HG03045 (cell line): ENCODE measurements around the gene SYT7.

Experiments used
- ATAC-seq: cut with Tn5 transposase; IDR thresholded peaks from one replicate; pipeline ENCODE4 v1.9.1; 2021; ENCODE audit warnings: mild to moderate bottlenecking, moderate library complexity; ENCODE audit not compliant: unreplicated experiment

Gene SYT7

DNA sequence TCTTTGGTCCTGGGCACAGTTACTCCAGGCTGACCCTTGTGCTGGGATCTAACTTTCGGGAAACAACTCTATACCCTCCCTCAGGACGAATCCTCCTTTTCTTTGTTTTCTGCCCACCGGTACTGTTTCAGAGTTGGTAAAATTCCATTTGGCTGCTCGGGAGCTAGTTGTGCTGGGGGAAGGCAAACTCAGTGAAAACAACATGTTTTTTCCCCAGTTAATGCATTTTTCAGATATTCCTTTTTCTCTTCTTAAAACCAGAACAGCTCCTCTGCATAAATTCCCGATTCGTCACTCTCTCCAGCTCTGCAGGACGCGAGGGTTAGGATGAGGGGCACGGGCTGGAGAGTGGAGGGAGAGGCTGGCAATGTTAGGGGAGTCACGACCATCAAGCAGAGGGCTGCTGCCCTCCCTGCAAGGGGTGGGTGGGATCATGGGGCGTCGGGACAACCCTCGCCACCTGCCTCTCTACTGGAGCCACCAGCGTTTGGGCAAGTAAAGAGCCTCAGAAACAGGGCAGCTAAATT lies 41.0 kb downstream of the SYT7 start:
- ATAC-seq: no peak

DNA sequence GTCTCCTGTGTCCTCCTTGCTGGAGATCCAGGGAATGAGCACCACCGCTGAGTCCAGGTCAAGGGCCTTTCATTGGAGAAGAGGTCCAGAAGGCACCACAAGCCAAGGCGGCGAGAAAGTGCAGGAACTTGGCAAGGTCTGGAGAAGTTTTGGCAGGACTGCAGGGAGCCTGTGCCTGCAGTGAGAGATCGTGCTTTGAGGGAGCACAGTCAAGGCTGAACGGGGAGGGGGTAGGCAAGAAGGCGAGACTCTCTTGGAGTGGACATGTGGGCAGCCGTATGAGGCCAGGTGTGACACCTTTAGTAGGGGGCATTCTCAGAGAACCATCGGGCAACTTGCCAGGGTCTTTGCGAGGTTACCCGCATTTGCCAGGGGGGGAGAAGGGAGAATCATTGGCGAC lies 41.9 kb downstream of the SYT7 start:
- no peak for ATAC-seq

GRCh38 chr11:61538636-61538961 lies 42.3 kb downstream of the SYT7 start:
- ATAC-seq: no peak

- no peak for ATAC-seq
Measured at GRCh38 chr11:61537326-61537725, 43.5 kb downstream of the SYT7 start.

GRCh38 chr11:61536676-61537270 lies 44.1 kb downstream of the SYT7 start:
- no peak for ATAC-seq

DNA sequence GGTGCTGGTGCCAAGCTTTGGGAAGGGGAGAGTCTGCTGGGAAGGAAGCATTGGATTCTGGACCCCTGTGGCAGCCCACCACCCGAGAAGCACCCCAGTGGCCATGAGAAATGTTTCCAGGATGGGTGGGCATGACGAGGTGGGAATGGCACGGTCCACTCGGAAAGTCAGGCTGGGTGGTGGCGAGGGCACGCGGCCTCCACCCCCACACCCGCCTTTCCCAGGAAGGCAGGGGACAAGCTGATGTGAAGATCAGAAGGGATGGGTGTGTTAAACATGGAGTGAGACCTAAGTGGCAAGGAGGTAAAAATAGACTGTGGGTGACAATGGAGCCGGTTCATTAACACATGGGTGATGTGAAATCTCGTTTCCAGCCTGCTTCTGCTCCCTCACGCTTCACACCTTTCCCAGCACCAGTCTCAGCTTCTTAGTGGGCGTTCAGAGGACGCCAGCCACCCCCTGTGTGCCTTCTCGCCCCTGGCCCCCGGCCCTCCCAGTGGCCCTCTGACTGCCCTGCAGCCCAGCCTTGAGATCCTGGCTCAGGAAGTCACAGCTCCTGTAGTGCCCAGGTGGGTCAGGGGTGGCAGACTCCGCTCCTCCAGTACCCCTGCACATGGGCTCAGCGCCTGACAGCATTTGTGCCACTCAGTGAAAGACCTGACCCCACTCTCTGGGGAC lies 44.7 kb downstream of the SYT7 start:
- ATAC-seq: no peak

DNA sequence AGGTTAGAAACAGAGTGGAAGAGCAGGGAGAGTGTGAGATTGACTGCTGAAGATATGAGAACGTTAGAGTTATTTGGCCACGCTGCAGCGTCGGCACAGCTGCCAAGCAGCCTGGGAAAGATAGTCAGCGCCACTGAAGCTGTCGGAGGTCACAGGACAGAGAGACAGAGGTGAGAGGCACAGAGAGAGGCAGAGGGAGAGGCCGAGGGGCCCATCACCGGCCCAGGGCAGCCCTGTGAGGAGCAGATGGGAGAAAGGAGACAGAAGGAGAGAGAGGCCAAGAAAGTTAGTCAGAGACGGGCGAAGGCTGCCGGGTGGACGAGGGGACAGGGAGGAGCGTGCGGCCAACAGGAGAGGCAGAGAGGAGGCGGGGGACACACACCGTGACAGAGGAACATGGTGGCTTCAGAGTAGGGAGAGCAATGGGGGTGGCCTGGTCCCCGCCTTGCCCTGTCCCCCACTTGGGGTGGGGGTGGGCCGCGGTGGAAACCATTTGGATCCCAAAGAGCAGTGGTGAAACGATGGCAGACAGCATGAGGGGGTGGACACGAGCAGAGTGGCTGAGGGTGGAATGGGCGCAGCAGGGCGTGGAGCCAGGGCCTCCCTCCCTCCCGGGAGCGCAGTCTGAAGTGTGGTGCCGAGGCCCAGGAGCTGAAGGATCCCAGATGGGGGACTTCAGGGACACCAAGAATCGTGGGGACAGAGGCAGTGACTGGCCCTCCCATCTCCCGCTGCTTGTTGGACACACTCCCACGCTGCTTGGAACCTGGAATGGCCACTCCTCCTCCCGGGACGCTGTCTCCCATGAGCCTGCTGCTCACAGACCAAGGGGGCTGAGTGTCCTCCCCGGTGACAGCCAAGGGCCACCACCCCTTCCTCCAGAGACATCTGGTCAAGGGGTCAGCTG lies 45.7 kb downstream of the SYT7 start:
- no peak for ATAC-seq

- no peak for ATAC-seq
Measured at GRCh38 chr11:61534025-61534932, 46.6 kb downstream of the SYT7 start.

DNA sequence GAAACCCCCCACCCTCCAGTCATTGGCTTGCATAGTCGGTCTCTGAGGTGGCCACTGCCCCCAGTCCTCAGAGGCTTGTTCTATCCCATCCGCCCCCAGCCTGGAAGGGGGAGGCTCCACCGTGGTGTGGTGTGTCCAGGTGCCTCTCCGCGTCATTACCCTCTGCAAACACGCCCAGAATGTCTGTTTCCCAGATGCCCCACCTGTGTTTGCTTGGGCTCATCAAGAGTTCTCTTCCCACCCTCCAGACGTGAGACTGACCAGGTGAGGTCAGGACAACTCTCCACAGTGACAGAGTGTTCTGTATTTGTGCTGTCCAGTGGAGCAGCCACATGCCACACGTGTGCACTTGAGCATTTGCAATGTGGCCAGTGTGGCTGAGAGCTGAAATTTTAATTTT lies 47.5 kb downstream of the SYT7 start:
- no peak for ATAC-seq

- no peak for ATAC-seq
Measured at GRCh38 chr11:61533039-61533375, 47.9 kb downstream of the SYT7 start.

DNA sequence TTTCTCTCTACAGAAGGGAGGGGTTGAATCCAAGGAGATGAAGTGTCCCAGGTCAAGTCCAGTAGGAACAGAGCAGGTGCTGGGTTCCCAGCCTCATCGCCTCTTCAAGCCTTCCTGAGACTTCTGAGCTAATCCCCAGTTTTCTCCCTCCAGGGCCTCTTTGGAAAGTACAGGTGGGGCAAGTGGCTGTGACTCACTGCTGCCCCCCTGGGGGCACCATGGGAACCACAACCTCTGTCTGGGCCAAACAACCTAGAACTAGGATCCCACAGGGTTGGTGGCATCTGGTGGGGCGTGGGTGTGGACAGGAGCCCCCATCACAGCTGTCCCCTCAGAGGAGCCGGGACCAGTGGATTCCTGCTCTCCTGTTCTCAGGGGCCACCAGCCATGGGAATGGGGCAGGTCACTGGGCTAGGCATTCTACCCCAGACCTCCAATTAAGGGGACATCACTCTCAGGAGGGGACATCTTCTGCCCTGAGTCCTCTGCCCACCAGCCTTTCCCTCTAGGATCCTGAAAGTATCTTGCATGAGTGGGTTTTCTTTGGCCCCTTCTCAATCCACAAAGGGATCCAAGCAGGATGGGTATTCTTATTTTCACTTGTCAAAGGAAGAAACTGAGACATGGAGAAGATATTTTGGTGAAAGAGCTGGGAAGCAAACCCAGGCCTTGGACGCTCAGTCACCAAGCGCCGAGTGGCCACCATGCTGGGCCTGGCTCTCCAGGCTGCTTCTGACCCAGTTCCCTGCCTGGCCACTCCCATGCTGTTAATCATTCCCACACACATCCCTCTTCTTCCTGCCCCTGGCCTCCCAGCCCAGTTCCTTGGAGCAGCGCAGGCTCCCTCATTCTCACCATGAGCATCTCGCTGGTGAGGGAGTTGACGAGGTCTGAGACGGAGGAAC lies 48.5 kb downstream of the SYT7 start:
- ATAC-seq: no peak

DNA sequence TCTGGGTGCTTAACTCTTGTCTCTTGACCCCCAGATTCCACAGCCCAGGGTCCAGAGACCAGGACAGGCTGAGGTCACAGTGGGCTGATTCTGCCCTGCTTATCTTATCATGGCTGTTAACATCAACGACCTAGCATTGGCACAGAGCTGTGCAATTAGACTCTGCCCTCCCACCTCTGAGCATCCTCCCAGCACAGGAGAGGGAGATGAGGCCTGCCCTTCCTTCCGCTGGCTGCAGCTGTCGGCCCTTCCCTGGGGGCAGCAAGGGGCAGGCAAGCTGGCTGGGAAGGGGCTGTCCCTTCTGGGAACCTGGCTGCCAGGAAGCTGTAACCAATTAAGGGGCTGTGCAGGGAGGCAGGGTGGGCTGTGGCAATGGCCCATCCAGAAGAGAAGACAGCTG lies 49.8 kb downstream of the SYT7 start:
- no peak for ATAC-seq

- ATAC-seq: no peak
Measured at GRCh38 chr11:61529537-61530225, 51.2 kb downstream of the SYT7 start.

DNA sequence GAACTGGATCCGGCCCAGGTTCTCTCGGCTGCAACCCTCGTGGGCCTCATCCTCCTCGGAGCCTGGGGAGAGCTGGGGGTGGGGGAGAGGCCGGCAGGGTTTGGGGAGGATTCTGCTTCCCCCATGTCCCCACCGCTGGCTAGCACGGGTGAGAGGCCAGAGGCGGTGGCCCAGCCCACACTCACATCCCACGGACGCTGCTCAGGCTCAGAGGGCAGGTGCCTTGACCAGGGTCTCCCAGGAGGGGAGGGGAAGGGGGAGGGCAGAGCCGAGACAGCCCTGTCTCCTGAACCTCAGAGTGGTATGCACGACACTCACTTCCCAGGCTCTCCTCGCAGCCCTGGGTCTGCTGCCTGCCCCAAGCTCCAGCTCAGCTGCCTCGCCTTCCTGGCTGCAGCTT lies 52.8 kb downstream of the SYT7 start:
- ATAC-seq: no peak

DNA sequence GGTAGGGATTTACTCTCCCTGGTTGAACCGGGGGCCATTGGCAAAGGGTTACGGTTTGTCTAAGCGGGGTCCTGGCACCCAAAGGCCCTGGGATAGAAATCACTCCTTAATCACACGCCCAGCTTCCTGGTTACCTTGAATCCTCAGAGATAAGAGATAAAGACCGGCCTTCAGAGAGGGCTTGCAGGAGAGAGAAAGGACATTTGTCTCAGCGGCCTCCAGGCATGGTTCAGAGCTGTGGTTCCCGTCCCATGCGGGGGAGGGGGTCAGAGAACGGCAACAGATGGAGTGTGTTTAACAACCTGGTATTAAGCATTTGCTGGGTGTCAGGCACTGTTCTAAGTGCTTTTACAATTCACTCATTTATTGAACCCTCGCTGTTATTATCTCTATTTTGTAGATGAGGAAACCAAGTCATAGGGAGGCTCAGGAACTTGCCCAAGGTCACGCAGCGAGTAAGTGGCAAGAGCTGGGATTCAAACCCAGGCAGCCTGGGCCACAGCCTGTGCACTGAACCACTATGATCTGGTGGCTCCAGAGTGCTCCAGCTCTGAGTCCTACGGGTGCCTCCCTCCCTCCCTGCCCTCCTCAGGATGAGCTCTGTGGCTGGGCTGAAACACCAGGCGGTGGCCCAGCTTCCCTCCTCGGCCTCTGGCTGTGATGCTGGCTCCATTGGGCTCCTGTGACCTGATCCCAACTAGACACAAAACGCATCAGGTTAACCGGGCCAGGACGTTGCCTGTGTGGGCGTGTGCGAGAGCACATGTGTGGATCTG lies 53.7 kb downstream of the SYT7 start:
- ATAC-seq: no peak

GRCh38 chr11:61526229-61526628 lies 54.6 kb downstream of the SYT7 start:
- ATAC-seq: no peak

- ATAC-seq: no peak
Measured at GRCh38 chr11:61524963-61525587, 55.8 kb downstream of the SYT7 start.

GRCh38 chr11:61524446-61524845 lies 56.4 kb downstream of the SYT7 start:
- no peak for ATAC-seq
